ENCODE data around the gene FAM184A.

GRCh38 chr6:119125576-119125975 lies 47.1 kb upstream of the FAM184A start:
- TF ChIP-seq CTCF (IDR thresholded peaks at IDR 0.05): no peak
- TF ChIP-seq POLR2A (IDR thresholded peaks at IDR 0.05): no peak
- no peak for TF ChIP-seq POLR2AphosphoS5 (IDR thresholded peaks at IDR 0.05; ENCODE audit: insufficient read depth in 1 of 2, low read depth in 1 of 2)
